ENCODE measurements around the gene PPM1E. TPM values are rescaled to one million over a fixed set of nuclear protein-coding genes. Genes with fewer than 3 reads are reported as not detected.

PPM1E gene
- total RNA-seq, 1 donor from 2014 or later = 0.26 TPM

DNA sequence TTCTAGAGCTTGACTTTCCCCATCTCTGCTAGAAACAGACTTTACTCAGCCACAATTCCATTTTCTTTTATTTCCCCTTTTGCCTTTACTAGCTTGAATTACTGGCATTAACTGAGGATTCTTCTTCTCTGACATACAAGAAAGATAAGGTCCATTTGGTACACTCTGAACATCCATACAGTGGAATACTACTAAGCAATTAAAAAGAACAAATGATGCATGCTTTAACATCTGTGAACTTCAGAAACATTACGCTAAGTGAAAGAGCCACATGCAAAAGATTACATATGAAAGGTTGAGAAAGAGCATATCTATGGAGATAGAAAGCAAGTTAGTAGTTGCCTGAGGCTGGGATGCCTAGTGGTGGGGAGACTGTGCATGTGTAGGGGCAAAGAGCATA lies 130.9 kb downstream of the PPM1E start:
- Mint-ChIP-seq H3K27ac (ENCODE audit: unreplicated experiment) (no peak overlapping the region), H3K9me3 (ENCODE audit: unreplicated experiment) (no peaks in the 10 kb centered on the region), H3K36me3 (ENCODE audit: low read depth, unreplicated experiment) (peaks cover 2% of the 10 kb centered on the region), H3K27me3 (ENCODE audit: unreplicated experiment) (no peaks in the 10 kb centered on the region), H3K4me1 (ENCODE audit: unreplicated experiment) (no peaks in the 10 kb centered on the region), H3K4me3 (ENCODE audit: unreplicated experiment) (no peak overlapping the region)
- no peak for DNase-seq (ENCODE audit: low spot score)
- TF ChIP-seq, protein P1, sequence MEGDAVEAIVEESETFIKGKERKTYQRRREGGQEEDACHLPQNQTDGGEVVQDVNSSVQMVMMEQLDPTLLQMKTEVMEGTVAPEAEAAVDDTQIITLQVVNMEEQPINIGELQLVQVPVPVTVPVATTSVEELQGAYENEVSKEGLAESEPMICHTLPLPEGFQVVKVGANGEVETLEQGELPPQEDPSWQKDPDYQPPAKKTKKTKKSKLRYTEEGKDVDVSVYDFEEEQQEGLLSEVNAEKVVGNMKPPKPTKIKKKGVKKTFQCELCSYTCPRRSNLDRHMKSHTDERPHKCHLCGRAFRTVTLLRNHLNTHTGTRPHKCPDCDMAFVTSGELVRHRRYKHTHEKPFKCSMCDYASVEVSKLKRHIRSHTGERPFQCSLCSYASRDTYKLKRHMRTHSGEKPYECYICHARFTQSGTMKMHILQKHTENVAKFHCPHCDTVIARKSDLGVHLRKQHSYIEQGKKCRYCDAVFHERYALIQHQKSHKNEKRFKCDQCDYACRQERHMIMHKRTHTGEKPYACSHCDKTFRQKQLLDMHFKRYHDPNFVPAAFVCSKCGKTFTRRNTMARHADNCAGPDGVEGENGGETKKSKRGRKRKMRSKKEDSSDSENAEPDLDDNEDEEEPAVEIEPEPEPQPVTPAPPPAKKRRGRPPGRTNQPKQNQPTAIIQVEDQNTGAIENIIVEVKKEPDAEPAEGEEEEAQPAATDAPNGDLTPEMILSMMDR (IDR thresholded peaks at IDR 0.05; ENCODE audit: unreplicated experiment) = no peak

DNA sequence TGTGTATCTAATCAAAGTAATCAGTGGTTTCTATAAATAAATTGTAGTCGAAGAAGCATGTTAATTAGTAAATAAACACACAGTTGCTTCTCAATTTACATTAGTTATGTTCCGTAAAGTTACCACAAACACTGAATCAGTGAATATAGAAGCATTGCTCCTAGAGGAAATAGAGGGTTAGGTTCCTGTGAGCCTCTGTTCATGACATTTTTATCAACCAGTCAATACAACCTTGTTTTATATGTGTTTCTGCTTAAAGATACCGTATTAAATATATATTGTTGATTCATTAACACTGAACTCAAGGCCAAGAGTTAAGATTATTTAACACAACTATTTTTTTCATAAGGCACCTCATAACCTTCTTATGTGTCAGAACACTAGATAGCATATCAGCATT lies 134.3 kb downstream of the PPM1E start:
- no peak overlapping the region for H3K4me3 Mint-ChIP-seq (ENCODE audit: unreplicated experiment)
- TF ChIP-seq, protein P1 (IDR thresholded peaks at IDR 0.05; ENCODE audit: unreplicated experiment) = no peak
- no peaks in the 10 kb centered on the region for H3K9me3 Mint-ChIP-seq (ENCODE audit: unreplicated experiment)
- no peak for DNase-seq (ENCODE audit: low spot score)
- H3K4me1 Mint-ChIP-seq (ENCODE audit: unreplicated experiment) = no peaks in the 10 kb centered on the region
- no peak overlapping the region for H3K27ac Mint-ChIP-seq (ENCODE audit: unreplicated experiment)
- H3K36me3 Mint-ChIP-seq (ENCODE audit: low read depth, unreplicated experiment) = peaks cover 2% of the 10 kb centered on the region
- no peaks in the 10 kb centered on the region for H3K27me3 Mint-ChIP-seq (ENCODE audit: unreplicated experiment)

DNA sequence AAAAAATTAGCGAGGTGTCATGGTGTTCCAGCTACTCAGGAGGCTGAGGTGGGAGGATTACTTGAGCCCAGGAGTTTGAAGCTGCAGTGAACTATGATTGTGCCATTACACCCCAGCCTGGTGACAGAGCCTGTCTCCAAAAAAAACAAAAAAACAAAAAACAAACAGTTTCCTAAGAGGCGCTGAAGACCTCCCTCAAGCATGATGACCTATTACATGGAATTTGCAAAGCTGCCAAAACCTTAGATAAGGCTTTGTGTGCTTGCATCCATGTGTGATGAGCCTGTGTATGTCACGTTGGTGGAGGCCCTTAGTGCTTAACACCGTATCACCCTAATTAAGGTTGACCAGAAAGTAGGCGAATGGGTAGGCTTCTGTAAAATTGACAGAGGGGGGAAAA lies 143.5 kb downstream of the PPM1E start:
- no peak for DNase-seq (ENCODE audit: low spot score)
- TF ChIP-seq, protein P1 (IDR thresholded peaks at IDR 0.05; ENCODE audit: unreplicated experiment) = no peak
- Mint-ChIP-seq H3K36me3 (ENCODE audit: low read depth, unreplicated experiment) (no peaks in the 10 kb centered on the region), H3K9me3 (ENCODE audit: unreplicated experiment) (no peaks in the 10 kb centered on the region), H3K27me3 (ENCODE audit: unreplicated experiment) (peaks cover 2% of the 10 kb centered on the region), H3K27ac (ENCODE audit: unreplicated experiment) (no peak overlapping the region), H3K4me1 (ENCODE audit: unreplicated experiment) (no peaks in the 10 kb centered on the region), H3K4me3 (ENCODE audit: unreplicated experiment) (no peak overlapping the region)

DNA sequence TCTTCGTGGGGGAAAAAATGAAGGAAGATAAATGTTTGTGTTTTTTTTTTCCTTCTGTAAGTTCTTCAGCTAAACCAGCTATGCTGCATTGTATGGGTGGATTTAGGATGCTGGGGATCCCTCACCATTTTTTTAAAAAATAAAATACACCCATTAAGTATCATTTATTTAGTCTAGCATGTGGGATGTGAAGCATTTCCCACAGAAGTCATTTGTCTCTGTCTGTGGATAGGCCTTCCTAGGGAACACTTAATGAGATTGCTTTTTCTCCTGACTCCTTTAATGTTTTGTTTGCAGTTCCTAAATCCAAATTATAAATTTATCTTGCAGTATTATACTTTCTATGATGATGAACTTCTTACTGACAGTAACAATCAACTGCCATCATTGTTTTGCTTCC lies 146.7 kb downstream of the PPM1E start:
- no peaks in the 10 kb centered on the region for H3K4me1 Mint-ChIP-seq (ENCODE audit: unreplicated experiment)
- no peak overlapping the region for H3K4me3 Mint-ChIP-seq (ENCODE audit: unreplicated experiment)
- H3K36me3 Mint-ChIP-seq (ENCODE audit: low read depth, unreplicated experiment) = no peaks in the 10 kb centered on the region
- TF ChIP-seq, protein P1 (IDR thresholded peaks at IDR 0.05; ENCODE audit: unreplicated experiment) = no peak
- no peak overlapping the region for H3K27ac Mint-ChIP-seq (ENCODE audit: unreplicated experiment)
- H3K27me3 Mint-ChIP-seq (ENCODE audit: unreplicated experiment) = peaks cover 2% of the 10 kb centered on the region
- no peak for DNase-seq (ENCODE audit: low spot score)
- no peaks in the 10 kb centered on the region for H3K9me3 Mint-ChIP-seq (ENCODE audit: unreplicated experiment)

DNA sequence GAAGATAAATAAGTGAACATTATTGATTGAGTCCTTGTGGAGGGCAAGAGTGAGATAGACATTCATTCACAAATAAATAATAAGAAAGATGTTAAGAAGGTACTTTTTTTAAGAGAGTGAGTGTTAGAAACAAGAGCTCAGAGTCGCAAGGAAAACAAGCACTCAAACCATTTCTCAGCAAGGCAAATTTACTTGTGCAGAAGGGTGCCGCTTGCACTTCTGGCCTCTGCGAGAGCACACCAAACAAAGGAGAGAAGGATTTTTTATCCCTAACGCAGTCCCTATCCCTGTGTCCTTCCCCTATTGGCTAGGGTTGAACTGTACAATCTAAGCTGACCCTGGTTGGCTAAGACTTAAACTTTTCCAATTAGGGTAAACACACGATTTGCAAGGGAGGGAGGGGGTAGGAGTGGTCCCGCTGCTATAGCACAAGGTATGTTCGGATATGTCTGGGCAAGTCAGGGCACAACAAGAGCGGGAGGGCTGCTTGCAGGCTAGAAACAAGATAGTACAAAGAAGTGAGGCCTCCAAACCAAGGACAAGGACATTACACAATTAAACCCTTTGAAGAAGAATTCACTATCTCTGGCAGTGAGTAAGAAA lies 156.2 kb downstream of the PPM1E start:
- TF ChIP-seq, protein P1 (IDR thresholded peaks at IDR 0.05; ENCODE audit: unreplicated experiment) = no peak
- H3K4me1 Mint-ChIP-seq (ENCODE audit: unreplicated experiment) = no peaks in the 10 kb centered on the region
- H3K27ac Mint-ChIP-seq (ENCODE audit: unreplicated experiment) = no peak overlapping the region
- peaks cover 3% of the 10 kb centered on the region for H3K9me3 Mint-ChIP-seq (ENCODE audit: unreplicated experiment)
- peak overlapping the region; percentile 26 for H3K4me3 Mint-ChIP-seq (ENCODE audit: unreplicated experiment)
- H3K27me3 Mint-ChIP-seq (ENCODE audit: unreplicated experiment) = peaks cover 3% of the 10 kb centered on the region
- H3K36me3 Mint-ChIP-seq (ENCODE audit: low read depth, unreplicated experiment) = peaks cover 12% of the 10 kb centered on the region
- DNase-seq (ENCODE audit: low spot score) = no peak
